Peyer's patch (tissue), 4 donors: Measurements from ENCODE around the gene RAB1B.

Experiments
- POLR2A ChIP-seq, 2 donors: fragments of 450-650 bp; IDR thresholded peaks; one replicate each; pipeline ENCODE4 v1.5.1; 2017; ENCODE audit warnings: antibody characterized with exemption in 2 of 2, mild to moderate bottlenecking in 2 of 2, moderate library complexity in 2 of 2
- TF ChIP-seq, protein P1 (sequence below), 6 experiments: fragments of 450-650 bp in 4 of 6; fragments of 200-600 bp in 2 of 6; sonication (generic) in 1 of 6; IDR thresholded peaks; one replicate each; pipeline ENCODE4 v1.5.1; 2017 to 2019; ENCODE audit warnings: antibody characterized with exemption in 6 of 6, mild to moderate bottlenecking in 3 of 6, moderate library complexity in 1 of 6

DNA sequence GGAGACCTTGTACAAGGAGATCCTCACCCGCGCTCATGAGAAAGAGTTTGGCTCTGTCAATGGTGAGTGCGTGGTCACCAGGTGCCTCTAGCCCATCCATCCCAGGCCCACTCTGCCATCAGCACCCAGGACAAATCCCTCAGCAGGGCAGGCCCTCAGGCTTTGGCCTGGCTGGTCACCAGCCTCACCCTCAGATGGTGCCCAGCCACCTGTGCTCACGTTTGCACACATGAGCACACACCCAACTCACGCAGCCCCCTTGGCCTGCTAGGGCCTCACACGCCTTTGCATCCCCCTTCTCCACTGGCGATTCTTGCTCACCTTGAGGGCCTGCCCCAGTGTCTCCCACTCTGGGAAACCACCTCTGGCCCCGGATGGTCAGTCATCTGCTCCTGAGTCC is 4.1 kb upstream of the RAB1B start:
- TF ChIP-seq, protein P1, sequence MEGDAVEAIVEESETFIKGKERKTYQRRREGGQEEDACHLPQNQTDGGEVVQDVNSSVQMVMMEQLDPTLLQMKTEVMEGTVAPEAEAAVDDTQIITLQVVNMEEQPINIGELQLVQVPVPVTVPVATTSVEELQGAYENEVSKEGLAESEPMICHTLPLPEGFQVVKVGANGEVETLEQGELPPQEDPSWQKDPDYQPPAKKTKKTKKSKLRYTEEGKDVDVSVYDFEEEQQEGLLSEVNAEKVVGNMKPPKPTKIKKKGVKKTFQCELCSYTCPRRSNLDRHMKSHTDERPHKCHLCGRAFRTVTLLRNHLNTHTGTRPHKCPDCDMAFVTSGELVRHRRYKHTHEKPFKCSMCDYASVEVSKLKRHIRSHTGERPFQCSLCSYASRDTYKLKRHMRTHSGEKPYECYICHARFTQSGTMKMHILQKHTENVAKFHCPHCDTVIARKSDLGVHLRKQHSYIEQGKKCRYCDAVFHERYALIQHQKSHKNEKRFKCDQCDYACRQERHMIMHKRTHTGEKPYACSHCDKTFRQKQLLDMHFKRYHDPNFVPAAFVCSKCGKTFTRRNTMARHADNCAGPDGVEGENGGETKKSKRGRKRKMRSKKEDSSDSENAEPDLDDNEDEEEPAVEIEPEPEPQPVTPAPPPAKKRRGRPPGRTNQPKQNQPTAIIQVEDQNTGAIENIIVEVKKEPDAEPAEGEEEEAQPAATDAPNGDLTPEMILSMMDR (IDR thresholded peaks at IDR 0.05) = no peak
- no peak for TF ChIP-seq POLR2A (IDR thresholded peaks at IDR 0.05)
